ENCODE results near the gene CAMK2D. TPM values are rescaled to one million over a fixed set of nuclear protein-coding genes. Genes with fewer than 3 reads are reported as not detected.
"Not testable (repeated sequence)": the region's sequence is repeated elsewhere in the genome, so short reads cannot be mapped to it uniquely, and the experiment has no call there.

CAMK2D gene
- polyA plus RNA-seq, 3 donors = 82.3 to 90.8 (median 86.6) TPM

GRCh38 chr4:113733685-113734084, 27.9 kb downstream of the CAMK2D start:
- DNase-seq (ENCODE audit: low read depth in 3 of 3, low spot score in 2 of 3) = no peak

GRCh38 chr4:113732967-113733527, 28.5 kb downstream of the CAMK2D start:
- DNase-seq (ENCODE audit: low read depth in 3 of 3, low spot score in 2 of 3) = no peak

DNA sequence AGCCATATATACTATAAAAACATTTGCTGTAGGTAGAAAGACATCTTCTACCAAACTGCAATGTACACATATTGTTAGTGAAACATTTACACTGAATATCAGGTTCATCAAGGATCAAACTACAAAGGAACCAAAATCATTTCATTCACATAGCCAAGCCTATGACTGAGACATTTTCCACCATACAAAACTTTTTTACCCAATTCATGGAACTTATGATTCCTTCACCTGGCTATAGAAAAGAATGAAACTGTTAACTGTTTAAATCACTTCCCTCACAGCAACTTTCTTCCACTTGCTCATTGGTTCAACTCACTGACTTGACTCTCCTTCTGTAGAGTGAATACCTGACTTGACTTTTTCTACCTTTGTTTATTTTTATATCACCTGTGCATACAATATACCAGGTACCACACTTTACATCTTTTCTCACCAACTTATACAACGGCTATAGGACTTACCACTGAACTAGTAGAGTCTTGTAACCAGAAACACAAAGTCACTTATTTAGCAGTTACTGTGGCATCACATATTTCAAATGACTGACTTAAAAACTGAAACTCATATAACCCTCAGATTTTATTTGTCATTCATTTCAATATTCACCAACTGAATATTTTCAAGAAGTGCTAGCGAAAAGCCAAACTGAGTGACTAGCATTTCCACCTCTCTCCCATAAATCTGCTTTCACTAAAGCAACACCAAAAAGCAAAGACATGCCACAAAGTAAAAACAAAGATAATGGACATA, 30.9 kb downstream of the CAMK2D start:
- no peak for DNase-seq (ENCODE audit: low read depth in 3 of 3, low spot score in 2 of 3)

DNA sequence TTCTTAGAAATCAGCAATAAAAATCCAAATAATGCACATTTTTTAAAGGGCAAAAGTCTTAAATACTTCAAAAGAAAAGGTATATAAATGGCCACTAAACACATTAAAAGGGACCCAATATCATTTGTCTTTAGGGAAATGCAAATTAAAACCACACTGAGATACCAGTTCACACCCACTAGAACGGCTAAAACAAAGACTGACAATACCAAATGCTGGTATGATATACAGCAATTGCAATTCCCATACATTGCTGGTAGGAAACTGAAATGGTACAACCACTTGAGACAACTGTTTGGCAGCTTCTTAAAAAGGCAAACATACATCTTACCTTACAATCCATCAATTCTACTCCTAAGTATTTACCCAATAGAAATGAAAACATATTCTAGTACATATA, 33.7 kb downstream of the CAMK2D start:
- DNase-seq (ENCODE audit: low read depth in 3 of 3, low spot score in 2 of 3) = no peak

DNA sequence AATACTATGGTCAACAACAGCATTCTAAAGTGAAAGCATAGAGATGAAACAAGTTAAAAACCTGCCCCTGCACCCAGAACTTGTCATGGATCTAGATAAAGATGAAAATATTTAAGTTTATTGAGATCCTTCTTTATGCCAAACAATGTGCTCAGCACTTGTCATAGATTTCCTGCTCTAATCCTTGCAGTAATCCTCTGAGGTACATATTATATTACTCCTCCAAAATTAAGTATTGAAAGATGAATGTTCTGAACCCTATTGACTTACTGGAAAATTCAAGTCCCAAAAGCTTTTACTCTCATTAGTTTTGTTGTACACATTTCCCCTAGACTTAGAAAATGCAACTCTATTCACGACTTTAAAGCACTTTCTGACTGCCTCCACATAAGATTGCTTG, 35.6 kb downstream of the CAMK2D start:
- DNase-seq (ENCODE audit: low read depth in 3 of 3, low spot score in 2 of 3) = no peak

GRCh38 chr4:113718252-113718651, 43.3 kb downstream of the CAMK2D start:
- no peak for DNase-seq (ENCODE audit: low read depth in 3 of 3, low spot score in 2 of 3)

GRCh38 chr4:113711883-113712662, 49.5 kb downstream of the CAMK2D start:
- DNase-seq (ENCODE audit: low read depth in 3 of 3, low spot score in 2 of 3) = no peak

- DNase-seq (ENCODE audit: low read depth in 3 of 3, low spot score in 2 of 3) = no peak
Observed at GRCh38 chr4:113708250-113708649, 53.3 kb downstream of the CAMK2D start.

GRCh38 chr4:113707048-113707447, 54.5 kb downstream of the CAMK2D start:
- DNase-seq (ENCODE audit: low read depth in 3 of 3, low spot score in 2 of 3) = no peak

- not testable (repeated sequence) for DNase-seq (ENCODE audit: low read depth in 3 of 3, low spot score in 2 of 3)
Observed at GRCh38 chr4:113705097-113705496, 56.4 kb downstream of the CAMK2D start.

DNA sequence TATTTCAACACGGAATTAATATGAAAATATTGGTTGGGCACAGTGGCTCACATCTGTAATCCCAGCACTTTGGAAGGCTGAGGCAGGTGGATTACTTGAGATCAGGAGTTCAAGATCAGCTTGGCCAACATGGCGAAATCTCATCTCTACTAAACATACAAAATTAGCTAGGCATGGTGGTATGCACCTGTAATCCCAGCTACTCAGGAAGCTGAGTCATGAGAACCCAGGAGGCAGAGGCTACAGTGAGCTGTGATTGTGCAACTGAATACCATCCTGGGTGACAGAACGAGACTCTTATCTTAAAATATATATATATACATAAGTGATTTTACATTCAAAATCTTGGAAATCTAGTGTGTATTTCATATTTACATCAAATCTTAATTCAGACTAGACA, 58.9 kb downstream of the CAMK2D start:
- not testable (repeated sequence) for DNase-seq (ENCODE audit: low read depth in 3 of 3, low spot score in 2 of 3)

GRCh38 chr4:113701169-113701568, 60.4 kb downstream of the CAMK2D start:
- DNase-seq (ENCODE audit: low read depth in 3 of 3, low spot score in 2 of 3) = no peak

DNA sequence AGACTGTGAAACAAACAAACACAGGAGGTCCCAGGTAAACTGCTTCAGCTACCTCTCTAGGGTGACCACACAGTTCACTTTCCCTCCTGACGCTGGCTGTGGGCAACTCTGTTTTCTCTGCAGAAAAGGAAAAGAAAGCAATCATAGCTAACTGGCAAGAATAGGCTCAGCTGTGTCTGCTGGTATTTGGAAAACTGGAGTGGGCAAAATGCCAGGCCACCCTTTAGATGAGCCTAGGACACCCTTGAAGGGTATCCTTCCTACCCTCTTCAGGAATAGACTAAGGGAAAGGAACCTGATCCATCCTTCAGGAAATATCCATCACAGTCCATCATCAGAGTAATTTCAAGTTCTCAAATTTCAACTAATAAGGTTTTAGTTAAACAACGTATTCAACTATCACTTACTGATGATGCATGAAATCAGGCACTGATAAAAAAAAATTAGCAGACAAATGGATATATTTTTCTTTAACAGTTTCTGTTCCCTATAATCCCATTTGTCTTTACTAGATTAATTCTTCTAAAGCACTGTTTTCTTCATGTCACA, 60.9 kb downstream of the CAMK2D start:
- DNase-seq (ENCODE audit: low read depth in 3 of 3, low spot score in 2 of 3) = no peak

- DNase-seq (ENCODE audit: low read depth in 3 of 3, low spot score in 2 of 3) = no peak
Observed at GRCh38 chr4:113699772-113700171, 61.8 kb downstream of the CAMK2D start.

DNA sequence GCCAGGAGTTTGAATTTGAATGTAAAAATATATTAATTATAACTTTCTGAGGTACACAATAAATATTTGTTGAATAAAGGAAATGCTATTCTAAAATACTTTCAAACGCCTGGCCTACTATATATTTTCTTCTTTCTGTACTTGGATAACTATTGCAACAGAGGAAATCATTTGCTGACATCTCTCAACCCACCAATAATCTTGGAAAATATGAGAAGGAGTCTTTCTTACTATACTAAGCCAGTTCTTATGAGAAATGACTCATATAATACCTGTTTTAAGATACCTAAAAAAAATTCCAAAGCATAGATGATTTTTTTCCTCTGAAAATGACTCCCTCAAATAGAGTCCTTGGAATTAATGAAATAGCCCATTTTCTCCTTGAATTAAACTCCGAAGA, 64.1 kb downstream of the CAMK2D start:
- DNase-seq (ENCODE audit: low read depth in 3 of 3, low spot score in 2 of 3) = no peak

- no peak for DNase-seq (ENCODE audit: low read depth in 3 of 3, low spot score in 2 of 3)
Observed at GRCh38 chr4:113695328-113696169, 66.0 kb downstream of the CAMK2D start.

DNA sequence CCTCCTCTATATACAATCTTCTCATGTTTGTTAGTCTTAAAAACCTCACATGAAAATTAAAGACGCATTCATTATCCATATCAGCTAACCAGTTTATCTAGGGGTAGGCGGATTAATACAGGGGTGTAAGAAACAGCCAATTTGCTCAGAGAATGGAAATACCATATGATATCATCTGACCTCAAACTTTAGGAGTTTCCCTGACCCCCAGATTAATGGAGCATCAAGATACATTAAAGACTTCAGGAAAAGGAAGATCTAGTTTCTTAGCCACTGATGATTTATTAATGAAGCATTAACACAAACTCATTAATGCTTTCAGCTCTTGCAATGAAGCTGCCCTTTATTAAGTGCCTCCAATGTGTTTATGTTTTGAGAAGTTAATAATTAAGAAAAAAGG, 67.5 kb downstream of the CAMK2D start:
- peak in 2 of 3 donors; percentile 14 to 39 for DNase-seq (ENCODE audit: low read depth in 3 of 3, low spot score in 2 of 3)

GRCh38 chr4:113692809-113693411, 68.6 kb downstream of the CAMK2D start:
- no peak for DNase-seq (ENCODE audit: low read depth in 3 of 3, low spot score in 2 of 3)

GRCh38 chr4:113691676-113692075, 69.9 kb downstream of the CAMK2D start:
- no peak for DNase-seq (ENCODE audit: low read depth in 3 of 3, low spot score in 2 of 3)

DNA sequence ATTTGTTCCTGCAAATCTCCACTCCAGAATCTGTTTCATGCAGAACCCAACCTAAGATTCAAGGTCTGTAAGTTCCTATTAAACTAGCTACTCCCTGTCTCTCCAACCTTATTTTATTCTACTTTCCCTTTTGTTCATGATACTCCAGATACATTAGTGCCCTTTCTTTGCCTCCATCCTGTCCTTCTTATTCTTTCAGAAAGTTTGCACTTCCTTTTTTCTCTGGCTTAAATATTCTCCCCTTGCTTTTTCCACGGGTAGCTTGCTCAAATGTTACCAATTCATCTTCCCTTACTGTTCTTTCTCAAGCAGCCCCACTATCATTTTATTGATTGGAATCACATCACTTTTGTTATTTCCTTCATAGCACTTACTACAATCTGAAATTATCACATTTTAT, 72.1 kb downstream of the CAMK2D start:
- DNase-seq (ENCODE audit: low read depth in 3 of 3, low spot score in 2 of 3) = no peak
